GM18499 (cell line): Measurements from ENCODE around the gene EMILIN3.
A peak's percentile ranks its signal among the peaks of the same experiment; 100 is the strongest.
"Not testable (repeated sequence)": the region's sequence is repeated elsewhere in the genome, so short reads cannot be mapped to it uniquely, and the experiment has no call there.

Source experiments
- ATAC-seq: cut with Tn5 transposase; IDR thresholded peaks from one replicate; pipeline ENCODE4 v1.9.1; 2021; ENCODE audit warnings: moderate number of reproducible peaks; ENCODE audit not compliant: insufficient read depth, unreplicated experiment

Gene EMILIN3

GRCh38 chr20:41329435-41330342, 36.9 kb downstream of the EMILIN3 start:
- ATAC-seq: no peak

- ATAC-seq: no peak
Measured at GRCh38 chr20:41327178-41327577, 39.4 kb downstream of the EMILIN3 start.

GRCh38 chr20:41320976-41321375, 45.6 kb downstream of the EMILIN3 start:
- ATAC-seq: no peak

- ATAC-seq: no peak
Measured at GRCh38 chr20:41320441-41320840, 46.2 kb downstream of the EMILIN3 start.

- no peak for ATAC-seq
Measured at GRCh38 chr20:41318271-41318649, 48.4 kb downstream of the EMILIN3 start.

- peak; percentile 73 for ATAC-seq
Measured at GRCh38 chr20:41317546-41318270, 48.9 kb downstream of the EMILIN3 start, which contains the start of gene ZHX3. ZHX3 (minus strand) TSS chr20:41317731; CDS start chr20:41204916, 112,815 bp downstream.

GRCh38 chr20:41316602-41317545, 49.7 kb downstream of the EMILIN3 start:
- ATAC-seq: peak; percentile 40

GRCh38 chr20:41316051-41316450, 50.6 kb downstream of the EMILIN3 start:
- ATAC-seq: no peak

GRCh38 chr20:41314386-41314785, 52.2 kb downstream of the EMILIN3 start:
- ATAC-seq: no peak

GRCh38 chr20:41312009-41312408, 54.6 kb downstream of the EMILIN3 start:
- ATAC-seq: not testable (repeated sequence)
